PC-9 (cell line): ENCODE measurements around the gene RAE1.

Source experiments
- CTCF ChIP-seq: fragments of 200-600 bp; sonication (generic); conservative IDR thresholded peaks from 2 replicates; pipeline ENCODE4 v1.6.1; 2017; ENCODE audit warnings: mixed run types, antibody characterized with exemption, mild to moderate bottlenecking, moderate library complexity
- EZH2 ChIP-seq: fragments of 200-600 bp; sonication (generic); IDR thresholded peaks from 2 replicates; pipeline ENCODE4 v1.8.0; 2017; ENCODE audit warnings: antibody characterized with exemption, low read depth

- TF ChIP-seq CTCF (no peak), EZH2 (no peak)
Observed at GRCh38 chr20:57389695-57390603, 38.9 kb downstream of the RAE1 start.
